ENCODE data around the gene MORN3. TPM values are rescaled to one million over a fixed set of nuclear protein-coding genes. Genes with fewer than 3 reads are reported as not detected.

Gene MORN3
- total RNA-seq, 1 experiment from 2014 or later = 0.34 TPM

GRCh38 chr12:121649322-121649721, 20.1 kb downstream of the MORN3 start:
- Histone ChIP-seq H3K9me3 (ENCODE audit: control insufficient read depth in 1 of 2, insufficient read depth in 1 of 2, low read depth in 1 of 2, low read length in 2 of 2) (no peaks in the 10 kb centered on the region), H3K27ac (ENCODE audit: low read depth, low read length) (no peak overlapping the region), H3K4me2 (ENCODE audit: low read length) (no peak overlapping the region), H4K20me1 (ENCODE audit: insufficient read depth) (no peaks in the 10 kb centered on the region), H3K36me3 (ENCODE audit: control insufficient read depth in 1 of 2, insufficient read depth in 2 of 2, low read length in 2 of 2) (no peaks in the 10 kb centered on the region; a peak in 1 of 4 replicates), H3K9ac (ENCODE audit: low read length) (no peak overlapping the region), H2AFZ (ENCODE audit: low read depth, low read length, poor library complexity, severe bottlenecking) (no peak overlapping the region), H3K79me2 (ENCODE audit: insufficient read depth, low read length) (no peaks in the 10 kb centered on the region), H3K4me1 (ENCODE audit: control insufficient read depth in 1 of 2, insufficient read depth in 2 of 2, low read length in 2 of 2) (peaks cover 0 to 11% of the 10 kb centered on the region in 2 experiments; a peak in 2 of 4 replicates), H3K27me3 (ENCODE audit: insufficient read depth, low read length) (no peaks in the 10 kb centered on the region), H3K4me3 (replicated peaks in 1 of 2; ENCODE audit: low read depth in 1 of 2, low read length in 2 of 2) (no peak overlapping the region), H3K9me2 (ENCODE audit: insufficient read depth) (no peaks in the 10 kb centered on the region)
- POLR2A ChIA-PET = no interaction called here
- no peak for ATAC-seq
- intact Hi-C loops (cut with micrococcal nuclease) = no loop called here
- no peak for DNase-seq (ENCODE audit: low read depth, low spot score)
- CTCF ChIA-PET = no interaction called here
- BruUV-seq (replicated peaks) = no TSS peak
- RAD21 ChIA-PET (ENCODE audit: low non-redundant PET in 1 of 2, low total read pairs in 2 of 2, uncharacterized antibody in 2 of 2, unreplicated experiment in 2 of 2) = no interaction called here
- TF ChIP-seq, protein P1, sequence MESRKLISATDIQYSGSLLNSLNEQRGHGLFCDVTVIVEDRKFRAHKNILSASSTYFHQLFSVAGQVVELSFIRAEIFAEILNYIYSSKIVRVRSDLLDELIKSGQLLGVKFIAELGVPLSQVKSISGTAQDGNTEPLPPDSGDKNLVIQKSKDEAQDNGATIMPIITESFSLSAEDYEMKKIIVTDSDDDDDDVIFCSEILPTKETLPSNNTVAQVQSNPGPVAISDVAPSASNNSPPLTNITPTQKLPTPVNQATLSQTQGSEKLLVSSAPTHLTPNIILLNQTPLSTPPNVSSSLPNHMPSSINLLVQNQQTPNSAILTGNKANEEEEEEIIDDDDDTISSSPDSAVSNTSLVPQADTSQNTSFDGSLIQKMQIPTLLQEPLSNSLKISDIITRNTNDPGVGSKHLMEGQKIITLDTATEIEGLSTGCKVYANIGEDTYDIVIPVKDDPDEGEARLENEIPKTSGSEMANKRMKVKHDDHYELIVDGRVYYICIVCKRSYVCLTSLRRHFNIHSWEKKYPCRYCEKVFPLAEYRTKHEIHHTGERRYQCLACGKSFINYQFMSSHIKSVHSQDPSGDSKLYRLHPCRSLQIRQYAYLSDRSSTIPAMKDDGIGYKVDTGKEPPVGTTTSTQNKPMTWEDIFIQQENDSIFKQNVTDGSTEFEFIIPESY (IDR thresholded peaks at IDR 0.05; ENCODE audit: extremely low read depth, insufficient replicate concordance, low read length) = no peak
- TF ChIP-seq ZFX (IDR thresholded peaks at IDR 0.05) = no peak
- TF ChIP-seq ZNF274 (IDR thresholded peaks at IDR 0.05; ENCODE audit: low read depth, low read length) = no peak
- no peak for TF ChIP-seq YY1 (IDR thresholded peaks at IDR 0.05; ENCODE audit: extremely low read depth, insufficient replicate concordance, low read depth, low read length)
- TF ChIP-seq SRF (IDR thresholded peaks at IDR 0.05; ENCODE audit: low read depth) = no peak
- TF ChIP-seq RAD21 (IDR thresholded peaks at IDR 0.05; ENCODE audit: low read depth) = no peak
- TF ChIP-seq POLR2A (IDR thresholded peaks at IDR 0.05; ENCODE audit: borderline replicate concordance, extremely low read depth, insufficient read depth, insufficient read length) = no peak
- no peak for TF ChIP-seq POLR2AphosphoS5 (IDR thresholded peaks at IDR 0.05; ENCODE audit: low read depth, low read length)
- no peak for TF ChIP-seq CBX3 (IDR thresholded peaks at IDR 0.05; ENCODE audit: low read depth)
- TF ChIP-seq, protein P2, sequence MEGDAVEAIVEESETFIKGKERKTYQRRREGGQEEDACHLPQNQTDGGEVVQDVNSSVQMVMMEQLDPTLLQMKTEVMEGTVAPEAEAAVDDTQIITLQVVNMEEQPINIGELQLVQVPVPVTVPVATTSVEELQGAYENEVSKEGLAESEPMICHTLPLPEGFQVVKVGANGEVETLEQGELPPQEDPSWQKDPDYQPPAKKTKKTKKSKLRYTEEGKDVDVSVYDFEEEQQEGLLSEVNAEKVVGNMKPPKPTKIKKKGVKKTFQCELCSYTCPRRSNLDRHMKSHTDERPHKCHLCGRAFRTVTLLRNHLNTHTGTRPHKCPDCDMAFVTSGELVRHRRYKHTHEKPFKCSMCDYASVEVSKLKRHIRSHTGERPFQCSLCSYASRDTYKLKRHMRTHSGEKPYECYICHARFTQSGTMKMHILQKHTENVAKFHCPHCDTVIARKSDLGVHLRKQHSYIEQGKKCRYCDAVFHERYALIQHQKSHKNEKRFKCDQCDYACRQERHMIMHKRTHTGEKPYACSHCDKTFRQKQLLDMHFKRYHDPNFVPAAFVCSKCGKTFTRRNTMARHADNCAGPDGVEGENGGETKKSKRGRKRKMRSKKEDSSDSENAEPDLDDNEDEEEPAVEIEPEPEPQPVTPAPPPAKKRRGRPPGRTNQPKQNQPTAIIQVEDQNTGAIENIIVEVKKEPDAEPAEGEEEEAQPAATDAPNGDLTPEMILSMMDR (IDR thresholded peaks at IDR 0.05 in 2 of 3, conservative IDR thresholded peaks at IDR 0.05 in 1 of 3; ENCODE audit: borderline replicate concordance in 1 of 3, insufficient read depth in 1 of 3, low read depth in 2 of 3, low read length in 2 of 3) = no peak
- TF ChIP-seq, protein P3, sequence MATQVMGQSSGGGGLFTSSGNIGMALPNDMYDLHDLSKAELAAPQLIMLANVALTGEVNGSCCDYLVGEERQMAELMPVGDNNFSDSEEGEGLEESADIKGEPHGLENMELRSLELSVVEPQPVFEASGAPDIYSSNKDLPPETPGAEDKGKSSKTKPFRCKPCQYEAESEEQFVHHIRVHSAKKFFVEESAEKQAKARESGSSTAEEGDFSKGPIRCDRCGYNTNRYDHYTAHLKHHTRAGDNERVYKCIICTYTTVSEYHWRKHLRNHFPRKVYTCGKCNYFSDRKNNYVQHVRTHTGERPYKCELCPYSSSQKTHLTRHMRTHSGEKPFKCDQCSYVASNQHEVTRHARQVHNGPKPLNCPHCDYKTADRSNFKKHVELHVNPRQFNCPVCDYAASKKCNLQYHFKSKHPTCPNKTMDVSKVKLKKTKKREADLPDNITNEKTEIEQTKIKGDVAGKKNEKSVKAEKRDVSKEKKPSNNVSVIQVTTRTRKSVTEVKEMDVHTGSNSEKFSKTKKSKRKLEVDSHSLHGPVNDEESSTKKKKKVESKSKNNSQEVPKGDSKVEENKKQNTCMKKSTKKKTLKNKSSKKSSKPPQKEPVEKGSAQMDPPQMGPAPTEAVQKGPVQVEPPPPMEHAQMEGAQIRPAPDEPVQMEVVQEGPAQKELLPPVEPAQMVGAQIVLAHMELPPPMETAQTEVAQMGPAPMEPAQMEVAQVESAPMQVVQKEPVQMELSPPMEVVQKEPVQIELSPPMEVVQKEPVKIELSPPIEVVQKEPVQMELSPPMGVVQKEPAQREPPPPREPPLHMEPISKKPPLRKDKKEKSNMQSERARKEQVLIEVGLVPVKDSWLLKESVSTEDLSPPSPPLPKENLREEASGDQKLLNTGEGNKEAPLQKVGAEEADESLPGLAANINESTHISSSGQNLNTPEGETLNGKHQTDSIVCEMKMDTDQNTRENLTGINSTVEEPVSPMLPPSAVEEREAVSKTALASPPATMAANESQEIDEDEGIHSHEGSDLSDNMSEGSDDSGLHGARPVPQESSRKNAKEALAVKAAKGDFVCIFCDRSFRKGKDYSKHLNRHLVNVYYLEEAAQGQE (IDR thresholded peaks at IDR 0.05; ENCODE audit: low read depth) = no peak
- no peak for TF ChIP-seq EZH2phosphoT487 (IDR thresholded peaks at IDR 0.05; ENCODE audit: borderline replicate concordance)
- TF ChIP-seq SIN3A (IDR thresholded peaks at IDR 0.05; ENCODE audit: low read depth) = no peak
- TF ChIP-seq, protein P4, sequence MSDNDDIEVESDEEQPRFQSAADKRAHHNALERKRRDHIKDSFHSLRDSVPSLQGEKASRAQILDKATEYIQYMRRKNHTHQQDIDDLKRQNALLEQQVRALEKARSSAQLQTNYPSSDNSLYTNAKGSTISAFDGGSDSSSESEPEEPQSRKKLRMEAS (IDR thresholded peaks at IDR 0.05) = no peak
- TF ChIP-seq EZH2 (IDR thresholded peaks at IDR 0.05) = no peak
- TF ChIP-seq SP1 (IDR thresholded peaks at IDR 0.05; ENCODE audit: low read depth) = no peak
- no peak for TF ChIP-seq ELF1 (IDR thresholded peaks at IDR 0.05; ENCODE audit: borderline replicate concordance, low read depth)
- TF ChIP-seq TCF7L2 (IDR thresholded peaks at IDR 0.05; ENCODE audit: borderline replicate concordance, extremely low read depth, insufficient read depth, insufficient read length) = no peak
- TF ChIP-seq FOSL1 (IDR thresholded peaks at IDR 0.05; ENCODE audit: low read depth) = no peak
- TF ChIP-seq, protein P5, sequence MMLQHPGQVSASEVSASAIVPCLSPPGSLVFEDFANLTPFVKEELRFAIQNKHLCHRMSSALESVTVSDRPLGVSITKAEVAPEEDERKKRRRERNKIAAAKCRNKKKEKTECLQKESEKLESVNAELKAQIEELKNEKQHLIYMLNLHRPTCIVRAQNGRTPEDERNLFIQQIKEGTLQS (IDR thresholded peaks at IDR 0.05) = no peak
